HG03097 (cell line): ENCODE measurements around the gene USHBP1.

Source experiments
- ATAC-seq: cut with Tn5 transposase; IDR thresholded peaks from one replicate; pipeline ENCODE4 v1.9.1; 2021; ENCODE audit not compliant: unreplicated experiment, low FRiP score

USHBP1 gene

GRCh38 chr19:17266589-17266974 is 2.0 kb upstream of the USHBP1 start:
- peak; percentile 5 for ATAC-seq

GRCh38 chr19:17266026-17266425 is 1.5 kb upstream of the USHBP1 start:
- ATAC-seq: no peak

- no peak for ATAC-seq
These were observed 569 bp downstream of the USHBP1 start for GRCh38 chr19:17263712-17264640.

- no peak for ATAC-seq
These were observed 2.0 kb downstream of the USHBP1 start for GRCh38 chr19:17262557-17262956.

GRCh38 chr19:17260842-17261325 is 3.7 kb downstream of the USHBP1 start:
- peak; percentile 66 for ATAC-seq

- ATAC-seq: no peak
These were observed 4.6 kb downstream of the USHBP1 start for GRCh38 chr19:17259934-17260333.

- ATAC-seq: no peak
These were observed 5.3 kb downstream of the USHBP1 start for GRCh38 chr19:17259118-17259780.

GRCh38 chr19:17256130-17256529 is 8.4 kb downstream of the USHBP1 start:
- ATAC-seq: no peak

GRCh38 chr19:17255150-17255621 is 9.4 kb downstream of the USHBP1 start:
- no peak for ATAC-seq

GRCh38 chr19:17254636-17255035 is 9.9 kb downstream of the USHBP1 start:
- no peak for ATAC-seq

GRCh38 chr19:17249887-17250548 is 14.5 kb downstream of the USHBP1 start:
- ATAC-seq: no peak

GRCh38 chr19:17248011-17248776 is 16.4 kb downstream of the USHBP1 start:
- ATAC-seq: no peak

GRCh38 chr19:17246681-17247425 is 17.7 kb downstream of the USHBP1 start:
- ATAC-seq: no peak

- ATAC-seq: no peak
These were observed 19.0 kb downstream of the USHBP1 start, which contains the start of gene NR2F6 for GRCh38 chr19:17245535-17245984. Gene NR2F6 (minus strand): TSS chr19:17245919. CDS start chr19:17245220, 699 bp downstream.

GRCh38 chr19:17244618-17245534 is 19.7 kb downstream of the USHBP1 start:
- peak; percentile 14 for ATAC-seq

GRCh38 chr19:17243830-17244617 is 20.5 kb downstream of the USHBP1 start:
- no peak for ATAC-seq

GRCh38 chr19:17243211-17243829 is 21.2 kb downstream of the USHBP1 start:
- no peak for ATAC-seq
